CD4-positive, alpha-beta T cell (primary cell): ENCODE results near the gene ZNF775. TPM values are rescaled to one million over a fixed set of nuclear protein-coding genes. Genes with fewer than 3 reads are reported as not detected.

ENCODE experiments used
- ATAC-seq: fragments of 200-7000 bp; cut with Tn5 transposase; one replicate; pipeline ENCODE4 v1.10.0; 2022; ENCODE audit warnings: mild to moderate bottlenecking; ENCODE audit not compliant: poor library complexity
- CTCF ChIA-PET: fragments of 350-600 bp; sonication (Branson Sonifier 250); formaldehyde crosslinking; loops from one replicate; lab custom pipeline; 2021; ENCODE audit warnings: antibody characterized with exemption, inconsistent platforms; lab: Charles Lee
- POLR2A ChIA-PET: fragments of 350-600 bp; sonication (Branson Sonifier 250); formaldehyde crosslinking; loops from one replicate; lab custom pipeline; 2021; ENCODE audit warnings: antibody characterized with exemption, inconsistent platforms; lab: Charles Lee
- DNase-seq, 14 experiments: peaks; one replicate each; pipeline ENCODE4 v3.0.0-alpha.2; 2013 to 2020; ENCODE audit warnings: mixed read lengths in 2 of 14
- H3K27ac ChIP-seq, 2 donors: one replicate each; pipeline versions ENCODE4 v1.5.1 to v1.7.0; 2013; ENCODE audit warnings: low read length in 2 of 2, low read depth in 1 of 2, mild to moderate bottlenecking in 1 of 2
- H3K27me3 ChIP-seq, 2 experiments: 1 replicate in 1 of 2; 2 replicates in 1 of 2; pipeline versions ENCODE4 v1.6.1 to v1.7.0; 2013; ENCODE audit warnings: low read length in 2 of 2, control low read depth in 1 of 2, mild to moderate bottlenecking in 1 of 2, moderate library complexity in 1 of 2; ENCODE audit not compliant: insufficient read depth in 2 of 2, control insufficient read depth in 1 of 2
- H3K36me3 ChIP-seq: one replicate; pipeline ENCODE4 v1.6.1; 2013; ENCODE audit warnings: low read length, control low read depth; ENCODE audit not compliant: insufficient read depth
- H3K4me1 ChIP-seq: one replicate; pipeline ENCODE4 v1.6.1; 2013; ENCODE audit warnings: low read length, control low read depth; ENCODE audit not compliant: insufficient read depth
- H3K4me3 ChIP-seq: one replicate; pipeline ENCODE4 v1.5.1; 2013; ENCODE audit warnings: mild to moderate bottlenecking, low read length, moderate library complexity
- H3K9me3 ChIP-seq, 2 experiments: 1 replicate in 1 of 2; 2 replicates in 1 of 2; pipeline versions ENCODE4 v1.6.1 to v1.7.0; 2013; ENCODE audit warnings: low read length in 2 of 2, mild to moderate bottlenecking in 2 of 2, control low read depth in 1 of 2, moderate library complexity in 1 of 2; ENCODE audit not compliant: control insufficient read depth in 1 of 2, insufficient read depth in 1 of 2
- H3K27ac Mint-ChIP-seq: one replicate; pipeline ENCODE4 v1.8.0; 2020; ENCODE audit warnings: mixed read lengths
- H3K27me3 Mint-ChIP-seq: one replicate; pipeline ENCODE4 v1.8.0; 2021; ENCODE audit warnings: mixed read lengths
- H3K36me3 Mint-ChIP-seq: one replicate; pipeline ENCODE4 v1.8.0; 2021; ENCODE audit warnings: low read depth, mixed read lengths
- H3K4me1 Mint-ChIP-seq: one replicate; pipeline ENCODE4 v1.8.0; 2021; ENCODE audit warnings: low read depth, mixed read lengths
- H3K4me3 Mint-ChIP-seq: one replicate; pipeline ENCODE4 v1.8.0; 2020; ENCODE audit warnings: mild to moderate bottlenecking, mixed read lengths
- H3K9me3 Mint-ChIP-seq: one replicate; pipeline ENCODE4 v1.8.0; 2020; ENCODE audit warnings: mixed read lengths
- intact Hi-C, 2 experiments: fragments of 100-400 bp; cut with DNase I in 1 of 2; cut with micrococcal nuclease in 1 of 2; formaldehyde crosslinking; loops; one replicate each; pipeline versions ENCODE4 v1.15.1 to v1.9.0; 2023 to 2025; cut with DNase I, micrococcal nuclease
- total RNA-seq, 174 experiments: library from RNA in 2 of 174; stranded (reverse) in 2 of 174; gene quantifications; one replicate each; pipeline ENCODE4 v1.2.3 and lab custom pipeline; 2021 to 2026
- TF ChIP-seq, protein P1 (sequence below): fragments of 200-600 bp; IDR thresholded peaks from one replicate; pipeline ENCODE4 v1.8.0; 2022; ENCODE audit warnings: antibody characterized with exemption, mild to moderate bottlenecking

ZNF775 gene
- total RNA-seq, 2 experiments from 2014 or later, result 0.38 to 0.45 TPM

DNA sequence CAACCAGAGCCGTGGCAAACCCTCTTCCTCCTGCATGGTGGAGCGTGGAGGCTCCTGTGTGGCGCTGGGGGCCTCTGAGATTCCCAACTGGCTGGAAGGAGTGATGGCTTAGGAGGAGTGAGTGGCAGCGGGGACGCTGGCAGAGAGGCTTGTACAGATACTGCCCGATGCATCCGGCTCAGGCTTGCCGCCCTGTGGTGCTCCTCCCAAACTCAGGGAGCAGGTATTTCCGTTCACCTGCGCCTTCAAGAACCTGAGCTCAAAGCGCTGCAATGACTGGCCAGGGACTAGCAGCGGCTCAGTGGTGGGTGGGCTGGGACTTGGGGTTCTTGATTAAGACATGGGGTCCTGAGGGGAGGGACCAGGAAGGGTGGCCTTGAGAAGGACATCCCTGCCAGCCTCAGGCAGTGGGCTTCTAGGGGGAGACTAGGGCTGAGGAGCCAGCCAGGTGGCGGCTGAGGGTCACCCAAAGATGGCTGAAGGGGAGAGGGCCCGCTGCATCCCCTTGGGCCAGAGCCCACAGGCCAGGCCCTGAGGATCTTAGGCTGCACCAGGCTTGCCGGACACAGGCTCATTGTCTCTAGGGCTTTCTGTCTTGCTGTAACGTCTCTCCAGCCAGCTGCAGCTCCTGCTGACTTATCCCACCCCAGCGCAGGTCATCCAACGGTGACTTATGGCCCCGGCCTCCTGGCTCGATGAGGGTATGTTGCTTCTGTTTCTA, 3.2 kb downstream of the ZNF775 start:
- ATAC-seq (no peak), DNase-seq (no peak)
- CTCF ChIA-PET, result no interaction called here
- no peaks in the 10 kb centered on the region for H3K27me3 Mint-ChIP-seq
- no peaks in the 10 kb centered on the region for H3K9me3 ChIP-seq
- H3K27ac ChIP-seq, result no peak overlapping the region
- peaks cover 35% of the 10 kb centered on the region for H3K4me1 ChIP-seq
- H3K36me3 Mint-ChIP-seq, result no peaks in the 10 kb centered on the region
- no peaks in the 10 kb centered on the region for H3K27me3 ChIP-seq
- intact Hi-C loops, result loop anchor here in 1 of 2 experiments (5.0 kb wide), 1 partner anchor 665 kb away; no protein-coding TSS in a partner anchor
- no peak overlapping the region for H3K4me3 ChIP-seq
- no peak overlapping the region for H3K27ac Mint-ChIP-seq
- peak overlapping the region; percentile 62 for H3K4me3 Mint-ChIP-seq
- POLR2A ChIA-PET, result no interaction called here
- no peaks in the 10 kb centered on the region for H3K36me3 ChIP-seq
- H3K4me1 Mint-ChIP-seq, result peaks cover 36% of the 10 kb centered on the region
- TF ChIP-seq, protein P1, sequence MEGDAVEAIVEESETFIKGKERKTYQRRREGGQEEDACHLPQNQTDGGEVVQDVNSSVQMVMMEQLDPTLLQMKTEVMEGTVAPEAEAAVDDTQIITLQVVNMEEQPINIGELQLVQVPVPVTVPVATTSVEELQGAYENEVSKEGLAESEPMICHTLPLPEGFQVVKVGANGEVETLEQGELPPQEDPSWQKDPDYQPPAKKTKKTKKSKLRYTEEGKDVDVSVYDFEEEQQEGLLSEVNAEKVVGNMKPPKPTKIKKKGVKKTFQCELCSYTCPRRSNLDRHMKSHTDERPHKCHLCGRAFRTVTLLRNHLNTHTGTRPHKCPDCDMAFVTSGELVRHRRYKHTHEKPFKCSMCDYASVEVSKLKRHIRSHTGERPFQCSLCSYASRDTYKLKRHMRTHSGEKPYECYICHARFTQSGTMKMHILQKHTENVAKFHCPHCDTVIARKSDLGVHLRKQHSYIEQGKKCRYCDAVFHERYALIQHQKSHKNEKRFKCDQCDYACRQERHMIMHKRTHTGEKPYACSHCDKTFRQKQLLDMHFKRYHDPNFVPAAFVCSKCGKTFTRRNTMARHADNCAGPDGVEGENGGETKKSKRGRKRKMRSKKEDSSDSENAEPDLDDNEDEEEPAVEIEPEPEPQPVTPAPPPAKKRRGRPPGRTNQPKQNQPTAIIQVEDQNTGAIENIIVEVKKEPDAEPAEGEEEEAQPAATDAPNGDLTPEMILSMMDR, result no peak
- no peaks in the 10 kb centered on the region for H3K9me3 Mint-ChIP-seq

DNA sequence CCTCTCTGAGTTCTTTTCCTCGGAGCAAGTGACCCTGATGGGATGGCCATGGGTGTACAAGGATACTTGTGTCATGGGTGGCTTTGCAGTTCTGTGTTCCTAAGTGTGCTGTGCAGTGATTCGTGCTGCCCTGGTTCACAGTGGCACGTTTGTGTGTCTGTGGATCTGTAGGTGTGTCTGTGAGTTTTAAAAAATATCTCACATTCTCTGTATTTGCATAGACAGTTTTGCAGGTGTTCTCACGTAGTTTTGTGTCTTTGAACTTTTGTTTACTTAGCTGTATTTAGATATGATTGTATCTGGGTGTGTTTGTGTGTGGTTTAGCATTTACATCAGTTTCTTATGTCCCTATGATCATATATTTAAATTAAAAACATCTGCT, 3.7 kb downstream of the ZNF775 start:
- intact Hi-C loops, result loop anchor here in 1 of 2 experiments (5.0 kb wide), 1 partner anchor 666 kb away; no protein-coding TSS in a partner anchor

DNA sequence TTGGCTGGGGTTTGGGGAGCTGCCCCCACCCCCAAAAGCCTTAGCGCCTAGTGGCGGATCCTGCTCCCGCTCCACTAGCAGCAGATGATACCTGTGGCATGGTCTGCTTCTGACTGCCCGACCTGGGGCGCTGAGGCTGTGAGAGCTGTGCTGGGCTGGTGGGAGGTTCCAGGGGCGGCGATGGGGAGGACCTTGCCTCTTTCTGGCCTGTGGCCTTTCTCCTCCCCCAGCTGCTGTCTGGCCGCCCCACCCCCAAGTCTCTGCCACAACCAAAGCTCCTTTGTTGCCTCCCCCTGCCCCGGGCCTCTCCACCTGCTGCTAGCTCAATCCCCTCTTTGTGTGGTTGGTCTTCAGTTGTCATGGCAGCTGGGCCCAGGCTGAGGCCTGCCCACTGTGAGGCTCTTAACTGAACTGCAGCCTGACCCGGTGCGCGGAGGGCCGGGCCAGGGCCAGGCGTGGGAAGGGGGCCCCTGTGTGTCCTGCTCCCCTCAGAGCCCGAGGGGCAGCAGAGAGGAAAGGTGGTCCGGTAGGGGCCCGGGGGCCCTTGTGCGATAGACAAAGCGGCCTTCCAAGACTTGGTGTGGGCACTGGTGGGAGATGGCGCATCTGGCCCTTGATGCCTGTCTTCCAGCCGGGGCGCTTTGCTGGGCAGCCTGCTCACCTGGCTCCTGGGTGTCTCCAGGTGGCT, 4.7 kb downstream of the ZNF775 start:
- Histone ChIP-seq H3K4me1 (peaks cover 21% of the 10 kb centered on the region), H3K27ac (no peak overlapping the region), H3K9me3 (no peaks in the 10 kb centered on the region), H3K36me3 (peaks cover 2% of the 10 kb centered on the region), H3K4me3 (no peak overlapping the region), H3K27me3 (no peaks in the 10 kb centered on the region)
- no peak overlapping the region for H3K27ac Mint-ChIP-seq
- H3K9me3 Mint-ChIP-seq, result no peaks in the 10 kb centered on the region
- peaks cover 25% of the 10 kb centered on the region for H3K4me1 Mint-ChIP-seq
- intact Hi-C loops, result loop anchor here in 1 of 2 experiments (5.0 kb wide), 1 partner anchor 667 kb away; no protein-coding TSS in a partner anchor
- ChIA-PET CTCF (no interaction called here), POLR2A (no interaction called here)
- DNase-seq (no peak), ATAC-seq (no peak)
- TF ChIP-seq, protein P1, result no peak
- no peak overlapping the region for H3K4me3 Mint-ChIP-seq
- no peaks in the 10 kb centered on the region for H3K36me3 Mint-ChIP-seq
- no peaks in the 10 kb centered on the region for H3K27me3 Mint-ChIP-seq

More for the DNA sequence above, 3.7 kb downstream of the ZNF775 start:
- TF ChIP-seq, protein P1, result no peak
- Mint-ChIP-seq H3K4me1 (peaks cover 31% of the 10 kb centered on the region), H3K27ac (no peak overlapping the region), H3K36me3 (no peaks in the 10 kb centered on the region), H3K9me3 (no peaks in the 10 kb centered on the region), H3K27me3 (no peaks in the 10 kb centered on the region), H3K4me3 (peak overlapping the region; percentile 42)
- Histone ChIP-seq H3K4me3 (no peak overlapping the region), H3K27ac (no peak overlapping the region), H3K27me3 (no peaks in the 10 kb centered on the region), H3K4me1 (peaks cover 31% of the 10 kb centered on the region), H3K9me3 (no peaks in the 10 kb centered on the region), H3K36me3 (no peaks in the 10 kb centered on the region)
- DNase-seq (no peak), ATAC-seq (no peak)
- CTCF ChIA-PET, result no interaction called here
- POLR2A ChIA-PET, result no interaction called here
